Renal cortical epithelial cell (primary cell): ENCODE measurements around the gene CACNA1B. TPM values are rescaled to one million over a fixed set of nuclear protein-coding genes. Genes with fewer than 3 reads are reported as not detected.

ENCODE experiments used
- DNase-seq: peaks from one replicate; pipeline ENCODE4 v3.0.0-alpha.2; 2011; ENCODE audit warnings: low read depth
- total RNA-seq: library from RNA; depleted of rRNA; stranded (reverse); fragments of >200 nt; gene quantifications from 2 replicates; pipeline ENCODE4 v1.2.3, GENCODE V29; 2014

CACNA1B gene
- total RNA-seq, 1 donor from 2014 or later: 0.05 TPM

- DNase-seq: no peak
Measured at GRCh38 chr9:138053321-138053868, 175.8 kb downstream of the CACNA1B start.

GRCh38 chr9:138053996-138054752, 176.6 kb downstream of the CACNA1B start:
- DNase-seq: no peak

GRCh38 chr9:138057726-138058125, 180.1 kb downstream of the CACNA1B start:
- no peak for DNase-seq

GRCh38 chr9:138058181-138058580, 180.6 kb downstream of the CACNA1B start:
- DNase-seq: no peak

- DNase-seq: no peak
Measured at GRCh38 chr9:138059196-138059595, 181.6 kb downstream of the CACNA1B start.

- no peak for DNase-seq
Measured at GRCh38 chr9:138060365-138060764, 182.8 kb downstream of the CACNA1B start.

- DNase-seq: no peak
Measured at GRCh38 chr9:138060881-138061280, 183.3 kb downstream of the CACNA1B start.

GRCh38 chr9:138061631-138062030, 184.0 kb downstream of the CACNA1B start:
- DNase-seq: no peak

- no peak for DNase-seq
Measured at GRCh38 chr9:138062196-138062595, 184.6 kb downstream of the CACNA1B start.

- no peak for DNase-seq
Measured at GRCh38 chr9:138063033-138063432, 185.5 kb downstream of the CACNA1B start.

- DNase-seq: no peak
Measured at GRCh38 chr9:138063785-138064184, 186.2 kb downstream of the CACNA1B start.

- DNase-seq: no peak
Measured at GRCh38 chr9:138064547-138064946, 187.0 kb downstream of the CACNA1B start.

- no peak for DNase-seq
Measured at GRCh38 chr9:138065287-138065686, 187.7 kb downstream of the CACNA1B start.

GRCh38 chr9:138066049-138066448, 188.5 kb downstream of the CACNA1B start:
- DNase-seq: no peak

GRCh38 chr9:138067613-138068367, 190.2 kb downstream of the CACNA1B start:
- DNase-seq: no peak

- DNase-seq: no peak
Measured at GRCh38 chr9:138068601-138069035, 191.0 kb downstream of the CACNA1B start.

- no peak for DNase-seq
Measured at GRCh38 chr9:138069731-138070456, 192.3 kb downstream of the CACNA1B start.

- DNase-seq: no peak
Measured at GRCh38 chr9:138070815-138071214, 193.2 kb downstream of the CACNA1B start.

GRCh38 chr9:138071292-138071691, 193.7 kb downstream of the CACNA1B start:
- no peak for DNase-seq

- DNase-seq: no peak
Measured at GRCh38 chr9:138071731-138072130, 194.1 kb downstream of the CACNA1B start.

- no peak for DNase-seq
Measured at GRCh38 chr9:138072161-138072842, 194.7 kb downstream of the CACNA1B start.

GRCh38 chr9:138072897-138073296, 195.3 kb downstream of the CACNA1B start:
- no peak for DNase-seq
